T-cell (primary cell): ENCODE results near the gene LTC4S. TPM values are rescaled to one million over a fixed set of nuclear protein-coding genes. Genes with fewer than 3 reads are reported as not detected.

Experiments used
- ATAC-seq, 4 experiments: fragments of 200-7000 bp in 3 of 4; fragments of 150-1000 bp in 1 of 4; cut with Tn5 transposase; replicated peaks in 1 of 4; 1 replicate in 3 of 4; 2 replicates in 1 of 4; pipeline ENCODE4 v1.10.0; 2021; ENCODE audit warnings: moderate library complexity in 3 of 4, mild to moderate bottlenecking in 2 of 4, moderate number of reproducible peaks in 1 of 4
- CTCF ChIA-PET, 2 donors: fragments of 300-600 bp; sonication (Branson Sonifier 250); formaldehyde crosslinking; loops; one replicate each; lab custom pipeline; 2022; ENCODE audit warnings: antibody characterized with exemption in 2 of 2; lab: Charles Lee
- POLR2A ChIA-PET, 2 donors: fragments of 300-600 bp; sonication (Branson Sonifier 250); formaldehyde crosslinking; loops; one replicate each; lab custom pipeline; 2022; ENCODE audit warnings: antibody characterized with exemption in 2 of 2; lab: Charles Lee
- DNase-seq, 35 experiments: peaks; one replicate each; pipeline versions ENCODE4 v3.0.0 to v3.0.0-alpha.2; 2013 to 2023
- H3K27ac ChIP-seq: one replicate; pipeline ENCODE4 v1.5.1; 2013; ENCODE audit warnings: low read length
- H3K27me3 ChIP-seq, 2 experiments: replicated peaks in 1 of 2; 1 replicate in 1 of 2; 2 replicates in 1 of 2; pipeline versions ENCODE4 v1.6.1 to v1.7.0; 2013; ENCODE audit warnings: low read length in 1 of 2, mixed read lengths in 1 of 2; ENCODE audit not compliant: control insufficient read depth in 2 of 2, insufficient read depth in 2 of 2; ENCODE audit errors: extremely low read depth in 1 of 2
- H3K36me3 ChIP-seq, 2 donors: 1 replicate in 1 of 2; 2 replicates in 1 of 2; pipeline versions ENCODE4 v1.6.1 to v1.7.0; 2013; ENCODE audit warnings: low read length in 1 of 2; ENCODE audit not compliant: control insufficient read depth in 2 of 2, insufficient read depth in 1 of 2; ENCODE audit errors: extremely low read depth in 1 of 2
- H3K4me1 ChIP-seq, 2 experiments: 1 replicate in 1 of 2; 2 replicates in 1 of 2; pipeline versions ENCODE4 v1.6.1 to v1.7.0; 2013; ENCODE audit warnings: low read length in 2 of 2, mixed read lengths in 1 of 2; ENCODE audit not compliant: insufficient read depth in 2 of 2, control insufficient read depth in 1 of 2; ENCODE audit errors: extremely low read depth in 1 of 2
- H3K4me3 ChIP-seq, 2 donors: 1 replicate in 1 of 2; 2 replicates in 1 of 2; pipeline versions ENCODE4 v1.5.1 to v1.7.0; 2013; ENCODE audit warnings: mild to moderate bottlenecking in 2 of 2, low read length in 1 of 2, moderate library complexity in 1 of 2; ENCODE audit not compliant: control insufficient read depth in 1 of 2; ENCODE audit errors: extremely low read depth in 1 of 2
- H3K9me3 ChIP-seq: 2 replicates; pipeline ENCODE4 v1.7.0; 2013
- H3K27ac Mint-ChIP-seq, 2 donors: one replicate each; pipeline ENCODE4 v1.8.0; 2020 to 2021; ENCODE audit warnings: mild to moderate bottlenecking in 2 of 2, mixed read lengths in 2 of 2
- H3K27me3 Mint-ChIP-seq, 2 donors: one replicate each; pipeline ENCODE4 v1.8.0; 2021 to 2022; ENCODE audit warnings: mixed read lengths in 2 of 2
- H3K36me3 Mint-ChIP-seq: one replicate; pipeline ENCODE4 v1.8.0; 2021; ENCODE audit warnings: mixed read lengths
- H3K4me1 Mint-ChIP-seq, 3 donors: one replicate each; pipeline ENCODE4 v1.8.0; 2020 to 2022; ENCODE audit warnings: mixed read lengths in 3 of 3, mild to moderate bottlenecking in 1 of 3
- H3K4me3 Mint-ChIP-seq, 3 donors: one replicate each; pipeline ENCODE4 v1.8.0; 2020 to 2022; ENCODE audit warnings: mild to moderate bottlenecking in 3 of 3, mixed read lengths in 3 of 3, moderate library complexity in 3 of 3
- H3K9me3 Mint-ChIP-seq, 3 donors: one replicate each; pipeline ENCODE4 v1.8.0; 2020 to 2022; ENCODE audit warnings: mixed read lengths in 3 of 3
- WGBS: methylation state at CpG from one replicate; pipeline ENCODE4 v1.1.5; 2013; ENCODE audit warnings: missing lambda C conversion rate; ENCODE audit not compliant: insufficient coverage; 5-methylcytosine and 5-hydroxymethylcytosine counted together
- total RNA-seq, 35 experiments: library from RNA in 6 of 35; stranded (reverse) in 6 of 35; fragments of 120-200 nt in 1 of 35; gene quantifications; one replicate each; pipeline versions ENCODE4 v1.2.1 to v1.2.4 and lab custom pipeline; 2013 to 2026

Gene LTC4S
- total RNA-seq, 5 donors from 2014 or later (not counting 1 experiment from before 2014, with no cell fraction given) = 3.6 to 12.6 (median 8.1) TPM

DNA sequence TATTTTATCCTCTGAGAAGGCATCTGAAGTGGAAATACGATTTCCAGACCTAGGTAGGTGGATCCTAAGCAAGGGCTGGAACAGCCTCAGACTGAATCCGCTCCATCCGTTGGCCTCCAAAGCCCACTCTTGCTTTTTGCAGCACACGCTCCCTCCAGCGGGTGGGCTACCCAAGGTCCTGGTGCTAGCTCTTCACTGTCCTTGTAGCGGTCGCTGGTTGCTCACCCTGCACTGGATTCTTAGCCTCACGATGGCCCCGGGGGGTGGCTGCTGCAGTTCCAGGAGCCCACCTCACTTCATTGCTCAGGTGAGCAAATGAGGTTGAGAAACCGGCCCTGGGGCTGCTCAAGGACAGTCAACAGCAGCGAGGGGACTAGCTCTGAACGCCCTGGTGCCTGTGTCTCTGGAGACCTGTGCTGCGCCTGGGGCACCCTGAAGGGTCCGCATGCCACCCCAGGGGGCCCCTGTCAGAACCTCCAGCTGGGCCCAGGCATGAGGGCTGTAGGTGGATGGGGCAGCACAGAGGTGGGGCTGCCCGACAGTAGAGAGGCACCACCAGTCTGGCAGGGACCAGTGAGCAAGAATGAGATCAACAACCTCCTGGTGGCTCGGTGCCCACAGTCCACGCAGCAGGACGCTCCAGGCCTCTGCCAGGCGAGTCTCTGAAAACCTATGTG is 8.6 kb downstream of the LTC4S start:
- Mint-ChIP-seq H3K27ac (peak overlapping the region in 1 of 2 donors; percentile 64), H3K4me3 (no peak overlapping the region), H3K4me1 (peaks cover 28 to 34% (median 33%) of the 10 kb centered on the region in 3 donors)

DNA sequence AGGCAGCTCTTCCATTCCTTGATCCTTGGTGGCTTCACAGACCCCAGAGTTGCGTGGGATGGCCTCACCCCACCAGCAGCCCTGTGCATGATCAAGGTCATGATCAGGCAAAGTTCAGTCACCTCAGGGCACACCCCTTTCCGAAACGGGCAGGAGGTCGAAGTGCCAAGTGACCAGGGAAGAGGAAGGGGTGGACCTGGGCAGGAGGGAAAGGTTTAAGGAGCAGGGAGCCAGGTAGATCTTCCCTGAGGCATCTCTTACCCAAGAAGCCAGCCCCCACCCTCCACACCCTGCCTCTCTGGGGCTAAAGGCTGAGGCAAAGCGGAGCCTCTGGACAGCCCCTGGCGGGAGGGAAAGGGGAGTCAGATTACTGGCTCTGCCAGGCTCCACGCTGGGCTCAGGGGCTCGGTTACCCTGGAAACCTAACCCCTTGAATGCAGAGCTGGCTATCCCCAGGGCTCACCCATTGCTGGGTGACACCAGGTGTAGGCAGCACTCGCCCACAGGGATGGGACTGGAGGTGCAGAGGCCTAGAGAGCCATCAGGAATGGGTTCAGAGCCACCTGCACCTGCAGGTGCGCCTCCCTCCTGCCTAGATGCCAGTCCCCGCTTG is 9.3 kb downstream of the LTC4S start:
- Mint-ChIP-seq H3K27me3 (no peaks in the 10 kb centered on the region), H3K9me3 (no peaks in the 10 kb centered on the region), H3K4me1 (peaks cover 28 to 34% (median 33%) of the 10 kb centered on the region in 3 donors), H3K4me3 (peak overlapping the region in 1 of 3 donors; percentile 84), H3K36me3 (peaks cover 12% of the 10 kb centered on the region), H3K27ac (peak overlapping the region; percentile 49 to 64)
- Histone ChIP-seq H3K27ac (no peak overlapping the region), H3K9me3 (no peaks in the 10 kb centered on the region), H3K4me1 (peaks cover 18 to 54% of the 10 kb centered on the region in 2 experiments), H3K27me3 (no peaks in the 10 kb centered on the region), H3K36me3 (peaks cover 12 to 22% of the 10 kb centered on the region in 2 donors), H3K4me3 (no peak overlapping the region)
- WGBS = 93% methylated on average over 6 of the region's 11 CpGs
- ChIA-PET POLR2A (no interaction called here), CTCF (interaction anchor here (0.5 to 1.1 kb wide), 3 partner anchors 18 to 94 kb away, joined by 3 read pairs; partner anchors contain the start of gene SQSTM1 (in 1 of the 2))
- DNase-seq = no peak
- ATAC-seq = no peak

More for the DNA sequence above, 8.6 kb downstream of the LTC4S start:
- H3K4me1 ChIP-seq = peaks cover 18 to 47% of the 10 kb centered on the region in 2 experiments
- no peaks in the 10 kb centered on the region for H3K9me3 ChIP-seq
- H3K36me3 ChIP-seq = peaks cover 13 to 24% of the 10 kb centered on the region in 2 donors
- H3K27me3 ChIP-seq = no peaks in the 10 kb centered on the region
- no peak for DNase-seq
- H3K4me3 ChIP-seq = no peak overlapping the region
- POLR2A ChIA-PET = interaction anchor here in 1 of 2 donors (0.6 kb wide), 1 partner anchor 33 kb away, joined by 4 read pairs; no protein-coding TSS in a partner anchor
- WGBS = 94% methylated on average over 19 of the region's 19 CpGs
- H3K27ac ChIP-seq = no peak overlapping the region
- Mint-ChIP-seq H3K36me3 (peaks cover 12% of the 10 kb centered on the region), H3K27me3 (no peaks in the 10 kb centered on the region), H3K9me3 (no peaks in the 10 kb centered on the region)
- ATAC-seq = no peak
- CTCF ChIA-PET = interaction anchor here (0.5 to 1.2 kb wide), 11 partner anchors 9 to 279 kb away, joined by 3 to 9 read pairs (median 3); partner anchors contain the start of genes SQSTM1 (in 1 of the 2) and TBC1D9B (in 1 of the 2)

DNA sequence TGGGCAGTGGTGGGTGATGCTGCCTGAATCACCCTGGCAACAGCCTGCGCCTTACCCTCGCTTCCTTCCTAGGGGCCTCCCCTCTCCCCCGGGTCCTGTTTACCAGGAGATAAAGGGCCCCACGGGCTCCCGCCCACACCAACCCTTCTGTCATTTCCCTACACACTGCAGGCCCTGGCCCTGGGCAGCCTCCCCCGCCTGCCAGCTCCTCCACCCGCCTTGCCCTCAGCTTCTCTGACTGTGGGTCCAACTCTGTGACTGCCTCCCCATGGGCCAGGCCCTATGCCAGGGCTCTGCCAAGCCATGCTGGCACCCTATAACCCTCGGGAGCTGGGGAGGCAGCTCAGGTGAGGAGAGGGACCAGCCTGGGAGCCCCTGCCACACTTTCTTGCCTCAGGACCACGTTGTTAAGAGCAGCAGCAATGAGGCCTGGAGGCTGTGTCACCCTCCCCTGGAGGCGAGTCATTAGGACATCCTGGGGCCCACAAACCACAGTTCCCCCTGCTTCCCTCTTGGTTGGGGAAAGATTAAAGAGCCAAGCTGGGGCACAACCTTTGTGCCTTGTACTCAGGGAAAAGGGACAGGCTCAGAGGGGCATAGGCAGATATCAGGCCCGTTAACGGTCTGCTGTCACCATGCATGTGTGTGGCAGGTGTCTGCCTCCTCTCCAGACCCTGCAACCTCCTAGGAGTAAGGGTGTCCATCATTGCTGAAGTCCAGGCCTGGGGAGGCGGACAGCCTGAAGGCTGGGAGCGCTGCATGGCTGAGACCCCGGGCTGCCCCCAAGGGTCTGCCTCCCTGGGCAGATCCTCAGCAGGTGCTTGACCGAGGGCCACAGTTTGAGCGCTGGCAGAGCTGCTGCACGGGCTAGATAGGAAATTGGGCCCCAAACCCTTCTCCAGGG is 10.1 kb downstream of the LTC4S start:
- 52% methylated on average over 12 of the region's 18 CpGs for WGBS
- peaks cover 28 to 37% (median 36%) of the 10 kb centered on the region in 3 donors for H3K4me1 Mint-ChIP-seq
- H3K27ac Mint-ChIP-seq = peak overlapping the region; percentile 76 to 87
- peak overlapping the region; percentile 76 to 87 (median 84) for H3K4me3 Mint-ChIP-seq
- peak overlapping the region in 1 of 2 donors; percentile 10 for H3K4me3 ChIP-seq
- H3K36me3 Mint-ChIP-seq = peaks cover 12% of the 10 kb centered on the region
- H3K27me3 ChIP-seq = no peaks in the 10 kb centered on the region
- ATAC-seq = peak in 2 of 4 experiments; percentile 12 to 20
- ChIA-PET CTCF (interaction anchor here (0.5 to 1.1 kb wide), 3 partner anchors 22 to 190 kb away, joined by 3 read pairs; no protein-coding TSS in a partner anchor), POLR2A (interaction anchor here in 1 of 2 donors (0.6 kb wide), 1 partner anchor 9 kb away, joined by 4 read pairs; no protein-coding TSS in a partner anchor)
- peak in 4 of 35 experiments; percentile 22 to 35 (median 32) for DNase-seq
- no peaks in the 10 kb centered on the region for H3K27me3 Mint-ChIP-seq
- no peak overlapping the region for H3K27ac ChIP-seq
- peaks cover 18 to 56% of the 10 kb centered on the region in 2 experiments for H3K4me1 ChIP-seq
- H3K9me3 Mint-ChIP-seq = no peaks in the 10 kb centered on the region
- H3K9me3 ChIP-seq = no peaks in the 10 kb centered on the region
- H3K36me3 ChIP-seq = peaks cover 9 to 14% of the 10 kb centered on the region in 2 donors

DNA sequence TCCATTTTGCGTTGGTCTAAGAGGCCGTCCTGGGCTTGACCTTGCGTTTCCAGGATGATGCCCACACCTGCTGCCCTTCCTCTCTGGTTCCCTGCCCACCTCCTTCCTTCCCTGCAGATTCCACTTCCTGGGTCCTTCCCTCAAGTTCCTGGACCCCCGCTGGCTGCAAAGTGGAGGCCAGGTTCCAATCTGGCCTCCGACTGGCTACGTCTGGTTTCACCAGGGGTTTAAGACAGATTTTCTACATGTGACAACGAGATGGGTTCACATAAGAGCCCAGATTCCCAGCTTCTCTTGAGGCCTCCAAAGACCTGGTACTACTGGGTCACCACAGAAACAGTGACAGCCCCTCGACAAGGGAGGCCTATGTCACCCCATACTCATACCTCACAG is 10.8 kb downstream of the LTC4S start:
- H3K4me1 ChIP-seq = peaks cover 18 to 53% of the 10 kb centered on the region in 2 experiments
- H3K36me3 ChIP-seq = peaks cover 5 to 8% of the 10 kb centered on the region in 2 donors
- CTCF ChIA-PET = interaction anchor here in 1 of 2 donors (0.9 kb wide), 1 partner anchor 191 kb away, joined by 3 read pairs; no protein-coding TSS in a partner anchor
- Mint-ChIP-seq H3K27ac (peak overlapping the region; percentile 76 to 87), H3K27me3 (no peaks in the 10 kb centered on the region), H3K4me3 (peak overlapping the region; percentile 76 to 87 (median 84)), H3K4me1 (peaks cover 28 to 37% (median 36%) of the 10 kb centered on the region in 3 donors), H3K9me3 (no peaks in the 10 kb centered on the region), H3K36me3 (peaks cover 7% of the 10 kb centered on the region)
- H3K27ac ChIP-seq = no peak overlapping the region
- H3K9me3 ChIP-seq = no peaks in the 10 kb centered on the region
- H3K27me3 ChIP-seq = no peaks in the 10 kb centered on the region
- 88% methylated on average over 8 of the region's 8 CpGs for WGBS
- H3K4me3 ChIP-seq = no peak overlapping the region
- POLR2A ChIA-PET = interaction anchor here in 1 of 2 donors (0.6 kb wide), 1 partner anchor 8 kb away, joined by 4 read pairs; no protein-coding TSS in a partner anchor
- ATAC-seq (no peak), DNase-seq (no peak)

DNA sequence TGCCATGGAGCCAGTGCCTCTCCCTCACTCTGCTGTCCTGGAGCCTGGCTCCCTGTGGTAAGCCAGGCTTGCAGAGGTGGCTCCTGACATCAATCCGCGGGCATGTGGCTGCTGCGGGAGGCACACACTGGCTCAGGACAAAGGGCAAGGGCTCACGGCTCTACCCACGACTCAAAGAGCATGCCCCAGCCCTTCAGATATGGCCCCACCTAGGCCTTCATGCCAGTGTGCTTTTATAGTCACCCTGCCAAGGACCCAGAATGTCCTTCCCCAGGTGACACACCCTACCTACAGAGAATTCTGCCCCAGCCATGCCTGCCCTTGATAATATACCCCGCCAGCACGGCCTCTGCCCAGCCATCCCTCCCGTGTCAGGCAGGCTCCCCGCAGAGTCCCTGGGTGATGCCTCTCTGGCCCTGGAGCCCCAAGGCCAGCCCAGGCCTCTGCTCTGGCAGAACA is 11.3 kb downstream of the LTC4S start:
- H3K4me1 ChIP-seq = peaks cover 18 to 53% of the 10 kb centered on the region in 2 experiments
- peak overlapping the region; percentile 44 to 47 for H3K4me3 ChIP-seq
- WGBS = 92% methylated on average over 9 of the region's 9 CpGs
- ChIA-PET CTCF (no interaction called here), POLR2A (no interaction called here)
- peaks cover 3% of the 10 kb centered on the region for H3K36me3 Mint-ChIP-seq
- peaks cover 28 to 36% (median 36%) of the 10 kb centered on the region in 3 donors for H3K4me1 Mint-ChIP-seq
- no peaks in the 10 kb centered on the region for H3K27me3 Mint-ChIP-seq
- ATAC-seq (no peak), DNase-seq (no peak)
- H3K27me3 ChIP-seq = no peaks in the 10 kb centered on the region
- H3K9me3 Mint-ChIP-seq = no peaks in the 10 kb centered on the region
- no peaks in the 10 kb centered on the region for H3K9me3 ChIP-seq
- peak overlapping the region; percentile 76 to 87 for H3K27ac Mint-ChIP-seq
- peak overlapping the region; percentile 76 to 87 (median 84) for H3K4me3 Mint-ChIP-seq
- H3K27ac ChIP-seq = no peak overlapping the region
- H3K36me3 ChIP-seq = peaks cover 0 to 2% of the 10 kb centered on the region in 2 donors
